ENCODE measurements around the gene CAPRIN1.
"Not testable (repeated sequence)": the region's sequence is repeated elsewhere in the genome, so short reads cannot be mapped to it uniquely, and the experiment has no call there.

The CAPRIN1 gene

GRCh38 chr11:34052036-34052607, 591 bp downstream of the CAPRIN1 start:
- peak; percentile 87 to 89 for DNase-seq (ENCODE audit: low read depth in 2 of 2)

GRCh38 chr11:34052608-34053160, 1.2 kb downstream of the CAPRIN1 start:
- DNase-seq (ENCODE audit: low read depth in 2 of 2), result peak in 1 of 2 donors; percentile 5

DNA sequence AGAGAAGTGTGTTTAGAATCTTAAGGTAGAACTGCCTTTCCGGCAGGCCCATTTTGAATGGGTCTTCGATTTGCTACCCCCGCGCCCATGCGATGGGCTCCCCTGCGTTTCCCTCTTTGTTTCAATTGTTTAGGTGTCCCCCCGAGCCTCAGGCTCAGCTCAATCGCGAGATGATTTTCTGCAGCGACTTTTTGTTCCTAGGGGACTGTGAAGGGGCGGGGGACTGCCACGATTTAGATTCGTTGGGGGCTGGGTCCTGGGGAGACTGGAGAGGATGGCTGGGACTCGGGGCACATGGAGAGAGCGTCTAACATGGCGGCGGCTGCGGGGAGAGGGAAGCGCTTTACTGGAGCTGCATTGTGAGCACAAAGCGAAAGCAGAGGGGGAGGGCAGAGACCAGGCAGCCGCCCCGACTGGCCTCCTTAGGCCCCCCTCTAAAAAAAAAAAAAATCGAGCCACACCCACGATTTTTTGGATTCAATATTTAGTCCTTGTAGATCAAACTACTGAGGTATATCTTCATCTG, 1.7 kb downstream of the CAPRIN1 start:
- DNase-seq (ENCODE audit: low read depth in 2 of 2), result peak; percentile 69 to 75

- DNase-seq (ENCODE audit: low read depth in 2 of 2), result not testable (repeated sequence)
Measured at GRCh38 chr11:34054351-34054750, 2.8 kb downstream of the CAPRIN1 start.

GRCh38 chr11:34055218-34056000, 3.9 kb downstream of the CAPRIN1 start:
- DNase-seq (ENCODE audit: low read depth in 2 of 2), result no peak

GRCh38 chr11:34056672-34057071, 5.1 kb downstream of the CAPRIN1 start:
- no peak for DNase-seq (ENCODE audit: low read depth in 2 of 2)

GRCh38 chr11:34063061-34063795, 11.7 kb downstream of the CAPRIN1 start:
- no peak for DNase-seq (ENCODE audit: low read depth in 2 of 2)

DNA sequence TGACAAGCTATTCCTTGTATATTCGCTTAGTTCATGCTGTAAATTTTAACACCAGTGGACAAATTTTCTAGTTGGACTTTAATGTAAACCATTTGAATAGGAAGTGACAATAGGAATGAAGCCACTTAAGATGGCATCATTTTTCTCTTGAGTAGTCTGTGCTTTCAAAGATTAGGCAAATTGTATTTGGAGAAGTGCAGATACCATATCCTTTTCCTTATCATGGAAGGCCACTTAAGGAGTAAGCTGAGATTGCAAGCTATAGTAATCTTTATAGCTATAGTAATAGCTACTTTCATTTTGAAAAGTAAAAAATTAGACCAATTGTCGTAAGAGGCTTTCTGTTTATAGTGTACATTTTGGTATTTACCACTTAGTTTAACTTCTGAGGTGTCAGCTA, 12.8 kb downstream of the CAPRIN1 start:
- no peak for DNase-seq (ENCODE audit: low read depth in 2 of 2)

- DNase-seq (ENCODE audit: low read depth in 2 of 2), result peak in 1 of 2 donors; percentile 5
Measured at GRCh38 chr11:34065505-34066203, 14.1 kb downstream of the CAPRIN1 start.

GRCh38 chr11:34066766-34067165, 15.2 kb downstream of the CAPRIN1 start:
- DNase-seq (ENCODE audit: low read depth in 2 of 2), result not testable (repeated sequence)

DNA sequence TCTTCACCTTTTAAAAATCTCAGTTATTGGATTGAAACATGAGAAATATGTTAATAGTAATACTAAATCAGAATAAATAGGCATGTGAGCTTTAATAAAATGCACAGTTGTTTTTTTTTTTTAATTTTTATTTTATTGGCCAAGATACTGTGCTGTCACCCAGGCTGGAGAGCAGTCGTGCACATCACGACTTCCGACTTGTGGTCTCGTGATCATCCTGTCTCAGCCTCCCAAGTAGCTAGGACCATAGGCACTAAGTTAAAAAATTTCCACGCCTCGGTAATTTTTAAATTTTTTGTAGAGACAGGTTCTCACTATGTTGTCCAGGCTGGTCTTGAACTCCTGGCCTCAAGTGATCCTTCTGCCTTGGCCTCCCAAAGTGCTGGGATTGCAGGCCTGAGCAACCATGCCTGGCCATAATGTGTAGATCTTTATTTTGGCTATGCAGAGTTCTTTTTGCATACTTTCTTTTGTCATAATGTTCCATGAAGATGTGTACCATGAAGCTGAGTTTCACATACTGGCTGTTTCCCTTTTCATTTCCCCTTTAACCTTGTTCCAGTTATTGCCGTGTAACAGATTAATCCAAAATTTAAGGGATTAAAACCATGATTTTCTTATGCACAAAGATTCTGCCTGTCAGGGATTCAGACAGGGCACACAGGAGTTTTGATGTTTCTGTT, 16.0 kb downstream of the CAPRIN1 start:
- DNase-seq (ENCODE audit: low read depth in 2 of 2), result no peak

DNA sequence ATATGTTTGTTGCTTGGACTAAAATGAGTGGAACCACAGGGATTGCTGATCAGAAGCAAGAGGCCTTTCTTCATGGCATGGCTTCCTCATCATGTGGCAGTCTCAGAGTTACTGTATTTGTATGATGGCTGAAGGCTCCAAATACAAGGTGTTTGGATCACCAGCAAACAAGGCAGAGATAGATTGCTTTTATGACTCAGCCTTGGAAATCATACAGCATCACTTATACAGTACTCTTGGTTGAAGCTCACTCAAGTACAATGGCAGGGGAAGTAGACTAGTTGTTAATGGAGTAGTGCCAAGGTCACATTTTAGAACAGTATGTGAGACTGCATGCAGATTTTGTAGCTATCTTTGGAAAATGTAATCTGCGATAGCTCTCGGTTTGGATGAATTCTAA, 16.6 kb downstream of the CAPRIN1 start:
- no peak for DNase-seq (ENCODE audit: low read depth in 2 of 2)

- DNase-seq (ENCODE audit: low read depth in 2 of 2), result not testable (repeated sequence)
Measured at GRCh38 chr11:34071306-34071705, 19.8 kb downstream of the CAPRIN1 start.

- DNase-seq (ENCODE audit: low read depth in 2 of 2), result no peak
Measured at GRCh38 chr11:34072041-34072440, 20.5 kb downstream of the CAPRIN1 start.

DNA sequence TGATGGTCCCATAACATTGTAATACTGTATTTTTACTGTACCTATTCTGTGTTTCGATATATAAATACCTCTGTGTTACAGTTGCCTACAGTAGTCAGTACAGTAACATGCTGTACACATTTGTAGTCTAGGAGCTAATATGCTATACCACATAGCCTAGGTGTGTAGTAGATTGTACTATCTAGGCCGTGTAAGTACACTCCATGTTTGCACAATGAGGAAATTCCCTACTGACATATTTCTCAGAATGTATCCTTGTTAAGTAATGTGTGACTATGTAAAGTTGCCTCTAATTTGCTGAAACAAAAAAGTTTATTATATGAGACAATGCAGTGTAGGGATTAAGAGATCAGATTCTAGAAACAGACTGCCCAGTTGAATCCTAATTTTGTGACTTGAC, 21.3 kb downstream of the CAPRIN1 start:
- DNase-seq (ENCODE audit: low read depth in 2 of 2), result no peak

GRCh38 chr11:34074391-34074790, 22.9 kb downstream of the CAPRIN1 start:
- DNase-seq (ENCODE audit: low read depth in 2 of 2), result no peak

DNA sequence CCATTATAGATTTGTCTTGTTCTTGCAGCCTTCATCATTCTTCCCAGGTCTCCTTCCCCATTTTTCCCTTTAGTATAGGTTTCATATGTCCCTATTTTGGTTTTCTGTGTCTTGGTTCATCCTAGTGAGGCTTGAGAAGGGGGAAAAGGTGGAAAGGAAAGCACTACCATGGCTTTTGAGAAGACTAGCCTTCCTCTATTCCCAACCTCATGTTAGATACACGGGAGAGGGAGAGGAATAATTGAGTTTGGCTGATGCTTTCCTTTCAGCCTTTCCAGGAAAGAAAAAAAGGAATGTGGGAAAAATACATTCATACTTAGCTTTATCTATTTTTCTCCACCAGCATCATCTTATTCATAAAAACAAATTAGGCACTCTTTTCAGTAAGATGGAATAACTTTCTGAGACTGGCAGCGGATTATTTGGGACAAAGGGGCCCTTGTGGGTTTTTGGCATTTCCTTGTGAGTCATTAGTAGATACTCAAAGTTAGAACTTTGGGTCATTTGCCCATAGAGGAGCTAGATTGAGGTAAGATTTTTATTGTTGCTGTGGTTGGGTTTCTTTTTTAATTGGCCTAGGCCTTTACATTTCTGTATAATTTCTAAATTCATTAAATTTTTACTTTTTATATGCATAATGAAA, 23.8 kb downstream of the CAPRIN1 start:
- no peak for DNase-seq (ENCODE audit: low read depth in 2 of 2)

DNA sequence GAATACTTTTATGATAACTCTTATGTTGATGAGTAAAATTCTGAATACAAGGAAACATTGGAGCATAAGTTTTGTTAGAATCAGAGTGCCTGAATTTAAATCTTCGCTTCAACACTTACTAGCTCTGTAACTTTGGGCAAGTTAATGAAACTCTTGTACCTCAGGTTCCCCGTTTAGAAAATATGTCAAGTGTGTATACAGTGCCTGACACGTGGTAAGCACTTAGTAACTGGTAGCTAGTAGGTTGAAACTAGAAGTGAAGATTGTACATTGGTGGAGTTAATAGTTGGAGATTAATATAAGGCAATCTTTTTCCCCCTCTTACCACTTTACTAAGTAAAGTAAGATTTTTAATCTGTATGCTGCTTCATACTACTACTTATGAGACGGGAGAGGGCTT, 29.1 kb downstream of the CAPRIN1 start:
- no peak for DNase-seq (ENCODE audit: low read depth in 2 of 2)

- DNase-seq (ENCODE audit: low read depth in 2 of 2), result no peak
Measured at GRCh38 chr11:34084637-34085036, 33.1 kb downstream of the CAPRIN1 start.

DNA sequence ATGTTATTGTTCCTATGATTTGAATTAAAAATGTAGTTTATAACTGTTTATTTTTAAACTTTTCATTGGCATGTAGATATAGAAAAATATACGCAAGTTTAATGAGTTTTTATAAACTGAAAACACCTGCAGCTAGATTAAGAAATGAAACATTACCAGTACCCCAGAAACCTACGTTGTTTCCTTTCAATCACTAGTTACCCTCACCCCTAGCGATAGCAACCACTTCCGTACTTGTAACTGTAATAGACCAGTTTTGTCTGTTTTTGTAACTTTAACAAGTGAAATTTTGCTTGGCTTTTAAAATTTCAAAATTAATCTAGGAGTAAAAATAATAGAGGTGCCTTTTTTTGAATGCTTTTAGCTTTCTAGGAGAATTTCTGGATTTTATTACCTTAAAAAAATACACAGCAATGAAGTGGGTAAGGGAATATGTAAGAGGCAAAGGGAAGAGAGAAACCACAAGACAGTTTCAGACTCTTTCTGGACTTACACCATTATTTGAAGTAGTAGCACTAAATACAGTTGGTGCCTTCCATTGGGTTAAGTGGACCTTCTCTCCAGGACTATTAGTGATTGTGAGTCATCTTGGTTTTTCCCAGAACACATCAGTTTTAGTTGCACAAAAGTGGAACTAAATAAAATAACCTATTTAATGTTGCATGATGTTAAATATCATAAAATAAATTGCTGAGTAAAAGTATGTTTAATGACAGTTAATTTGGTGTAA, 35.2 kb downstream of the CAPRIN1 start:
- DNase-seq (ENCODE audit: low read depth in 2 of 2), result no peak

Data from stimulated activated CD8-positive, alpha-beta memory T cell treated with anti-CD3 and anti-CD28 coated beads, Interleukin-15, amount 100 ng/mL, for 48 hours (primary cell).